LNCaP clone FGC (cell line): Measurements from ENCODE around the gene SLC35G6.

Experiments used
- DNase-seq: peaks from one replicate; pipeline ENCODE4 v3.0.0-alpha.2; 2011; ENCODE audit warnings: low read depth
- H3K4me3 ChIP-seq: 2 replicates; pipeline ENCODE4 v1.5.1; 2011; ENCODE audit warnings: mild to moderate bottlenecking, low read depth, low read length, control low read depth
- TF ChIP-seq, protein P1 (sequence below): IDR thresholded peaks from 2 replicates; pipeline ENCODE4 v1.5.1; 2012; ENCODE audit warnings: mild to moderate bottlenecking; ENCODE audit not compliant: control insufficient read depth, insufficient read depth; ENCODE audit errors: extremely low read depth

The SLC35G6 gene

DNA sequence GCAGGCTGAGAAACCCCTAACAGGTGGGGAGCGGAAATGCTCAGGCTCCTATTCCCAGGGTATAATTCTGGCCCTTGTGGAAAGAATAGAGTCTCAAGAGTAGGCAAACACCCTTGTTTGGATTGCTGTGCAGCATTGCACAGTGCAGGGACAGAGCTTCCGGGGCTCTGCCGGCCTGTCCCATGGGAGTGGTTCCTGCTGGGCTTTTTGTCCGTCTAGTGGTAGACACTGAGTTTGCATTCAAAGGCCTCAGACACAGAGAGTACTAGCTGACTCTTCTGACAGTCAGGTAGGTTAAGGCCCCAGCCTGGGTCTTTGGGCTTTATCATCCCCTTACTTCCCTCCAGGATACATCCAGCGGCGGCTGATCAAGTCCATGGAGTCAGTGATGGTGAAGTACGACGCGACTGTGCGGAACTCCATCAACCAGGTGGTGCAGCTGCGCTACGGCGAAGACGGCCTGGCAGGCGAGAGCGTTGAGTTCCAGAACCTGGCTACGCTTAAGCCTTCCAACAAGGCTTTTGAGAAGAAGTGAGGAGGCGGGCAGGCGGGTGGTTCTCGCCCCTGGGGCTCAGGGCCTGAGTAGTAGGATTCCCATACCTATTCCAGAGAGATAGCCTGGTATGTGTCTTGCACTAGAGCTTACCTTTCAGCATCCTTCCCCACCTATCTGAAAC is 21.1 kb downstream of the SLC35G6 start:
- TF ChIP-seq, protein P1, sequence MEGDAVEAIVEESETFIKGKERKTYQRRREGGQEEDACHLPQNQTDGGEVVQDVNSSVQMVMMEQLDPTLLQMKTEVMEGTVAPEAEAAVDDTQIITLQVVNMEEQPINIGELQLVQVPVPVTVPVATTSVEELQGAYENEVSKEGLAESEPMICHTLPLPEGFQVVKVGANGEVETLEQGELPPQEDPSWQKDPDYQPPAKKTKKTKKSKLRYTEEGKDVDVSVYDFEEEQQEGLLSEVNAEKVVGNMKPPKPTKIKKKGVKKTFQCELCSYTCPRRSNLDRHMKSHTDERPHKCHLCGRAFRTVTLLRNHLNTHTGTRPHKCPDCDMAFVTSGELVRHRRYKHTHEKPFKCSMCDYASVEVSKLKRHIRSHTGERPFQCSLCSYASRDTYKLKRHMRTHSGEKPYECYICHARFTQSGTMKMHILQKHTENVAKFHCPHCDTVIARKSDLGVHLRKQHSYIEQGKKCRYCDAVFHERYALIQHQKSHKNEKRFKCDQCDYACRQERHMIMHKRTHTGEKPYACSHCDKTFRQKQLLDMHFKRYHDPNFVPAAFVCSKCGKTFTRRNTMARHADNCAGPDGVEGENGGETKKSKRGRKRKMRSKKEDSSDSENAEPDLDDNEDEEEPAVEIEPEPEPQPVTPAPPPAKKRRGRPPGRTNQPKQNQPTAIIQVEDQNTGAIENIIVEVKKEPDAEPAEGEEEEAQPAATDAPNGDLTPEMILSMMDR, result no peak
- no peak overlapping the region for H3K4me3 ChIP-seq
- no peak for DNase-seq

DNA sequence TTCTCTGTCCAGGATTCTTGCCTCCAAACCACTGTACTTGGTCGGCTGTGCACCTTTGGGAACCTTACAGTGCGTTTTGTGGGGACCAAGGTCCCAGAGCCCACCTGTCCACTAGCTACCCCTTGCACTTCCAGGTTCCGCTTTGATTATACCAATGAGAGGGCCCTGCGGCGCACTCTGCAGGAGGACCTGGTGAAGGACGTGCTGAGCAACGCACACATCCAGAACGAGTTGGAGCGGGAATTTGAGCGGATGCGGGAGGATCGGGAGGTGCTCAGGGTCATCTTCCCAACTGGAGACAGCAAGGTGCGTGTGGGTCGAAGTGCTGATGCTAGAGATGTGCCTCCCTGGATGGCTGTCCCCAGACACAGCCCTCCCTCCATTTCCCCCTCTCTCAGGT is 21.7 kb downstream of the SLC35G6 start:
- TF ChIP-seq, protein P1, result no peak
- no peak for DNase-seq
- no peak overlapping the region for H3K4me3 ChIP-seq

DNA sequence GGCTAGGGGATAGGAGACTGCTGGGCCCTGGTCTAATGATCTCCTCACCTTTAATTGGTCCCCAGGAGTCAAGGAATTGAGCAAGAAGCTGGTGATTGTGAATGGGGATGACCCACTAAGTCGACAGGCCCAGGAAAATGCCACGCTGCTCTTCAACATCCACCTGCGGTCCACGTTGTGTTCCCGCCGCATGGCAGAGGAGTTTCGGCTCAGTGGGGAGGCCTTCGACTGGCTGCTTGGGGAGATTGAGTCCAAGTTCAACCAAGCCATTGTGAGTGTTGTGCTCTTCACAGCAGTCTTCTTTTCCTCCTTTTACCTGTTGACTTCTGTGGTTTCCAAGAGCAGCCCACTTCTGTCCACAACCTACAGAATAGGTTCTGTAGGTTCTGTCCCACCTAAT is 22.3 kb downstream of the SLC35G6 start:
- no peak overlapping the region for H3K4me3 ChIP-seq
- TF ChIP-seq, protein P1, result no peak
- no peak for DNase-seq

DNA sequence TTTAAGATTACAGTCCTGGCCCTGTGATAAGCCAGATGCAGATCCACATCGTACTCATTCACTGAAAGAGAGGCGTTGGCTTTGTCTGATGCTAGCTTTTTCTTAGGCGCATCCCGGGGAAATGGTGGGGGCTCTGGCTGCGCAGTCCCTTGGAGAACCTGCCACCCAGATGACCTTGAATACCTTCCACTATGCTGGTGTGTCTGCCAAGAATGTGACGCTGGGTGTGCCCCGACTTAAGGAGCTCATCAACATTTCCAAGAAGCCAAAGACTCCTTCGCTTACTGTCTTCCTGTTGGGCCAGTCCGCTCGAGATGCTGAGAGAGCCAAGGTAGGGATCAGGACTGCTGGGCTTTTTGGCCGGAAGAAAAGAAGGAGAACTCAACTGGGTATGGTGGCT is 26.9 kb downstream of the SLC35G6 start:
- H3K4me3 ChIP-seq, result no peak overlapping the region

DNA sequence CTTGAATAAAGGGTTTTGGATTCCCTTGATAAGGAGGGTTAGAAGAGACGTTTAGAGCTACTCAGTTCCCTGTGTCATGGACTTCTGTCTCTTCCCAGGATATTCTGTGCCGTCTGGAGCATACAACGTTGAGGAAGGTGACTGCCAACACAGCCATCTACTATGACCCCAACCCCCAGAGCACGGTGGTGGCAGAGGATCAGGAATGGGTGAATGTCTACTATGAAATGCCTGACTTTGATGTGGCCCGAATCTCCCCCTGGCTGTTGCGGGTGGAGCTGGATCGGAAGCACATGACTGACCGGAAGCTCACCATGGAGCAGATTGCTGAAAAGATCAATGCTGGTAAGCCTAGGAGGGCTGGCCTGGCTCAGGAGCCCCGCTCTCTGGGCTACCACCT is 27.6 kb downstream of the SLC35G6 start:
- TF ChIP-seq, protein P1, result no peak
- H3K4me3 ChIP-seq, result no peak overlapping the region
- no peak for DNase-seq

More for the DNA sequence above, 26.9 kb downstream of the SLC35G6 start:
- no peak for DNase-seq
- TF ChIP-seq, protein P1, result no peak

DNA sequence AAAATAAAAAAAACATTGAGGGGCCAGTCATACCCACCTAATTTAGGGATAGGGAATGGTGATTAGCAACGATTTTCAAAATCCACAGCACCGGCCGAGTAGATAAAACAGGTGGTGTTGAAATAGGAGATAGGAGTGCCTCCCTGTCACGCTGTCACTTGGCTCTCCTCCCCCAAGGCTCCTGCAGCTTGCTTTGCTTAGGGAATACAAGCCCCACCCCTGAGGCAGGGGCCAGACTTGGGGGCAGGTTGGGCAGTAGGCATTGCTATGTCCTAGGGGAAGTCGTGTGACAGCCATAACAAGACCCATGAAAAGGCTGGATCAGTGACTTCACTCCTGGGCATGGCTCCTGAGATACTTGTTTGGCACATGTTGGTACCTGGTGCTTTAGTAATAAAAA is 28.7 kb downstream of the SLC35G6 start:
- TF ChIP-seq, protein P1, result no peak
- H3K4me3 ChIP-seq, result no peak overlapping the region
- DNase-seq, result no peak

DNA sequence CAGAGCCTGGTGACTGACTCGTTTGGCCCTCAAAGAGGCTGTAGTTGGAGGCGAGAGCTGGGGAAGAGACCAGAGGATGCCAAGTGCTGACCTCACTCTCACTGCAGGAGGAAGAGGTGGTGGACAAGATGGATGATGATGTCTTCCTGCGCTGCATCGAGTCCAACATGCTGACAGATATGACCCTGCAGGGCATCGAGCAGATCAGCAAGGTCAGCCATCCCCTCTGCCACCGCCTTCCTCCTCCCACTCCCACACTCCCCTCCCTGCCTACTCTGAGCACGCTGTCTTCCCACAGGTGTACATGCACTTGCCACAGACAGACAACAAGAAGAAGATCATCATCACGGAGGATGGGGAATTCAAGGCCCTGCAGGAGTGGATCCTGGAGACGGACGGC is 29.9 kb downstream of the SLC35G6 start:
- no peak overlapping the region for H3K4me3 ChIP-seq
- TF ChIP-seq, protein P1, result no peak
- no peak for DNase-seq
